T-helper 2 cell treated with Interferon-gamma antibody and Interleukin-4, amounts not matched to agents 5 μg/mL and 100 μg/mL, for 36 hours (primary cell): ENCODE measurements around the gene ITPRIPL1.
A peak's percentile ranks its signal among the peaks of the same experiment; 100 is the strongest.

Source experiments
- DNase-seq: peaks from one replicate; pipeline ENCODE4 v3.0.0; 2021; ENCODE audit warnings: low spot score
- H3K27ac Mint-ChIP-seq: one replicate; pipeline ENCODE4 v1.8.0; 2021; ENCODE audit warnings: mild to moderate bottlenecking, mixed read lengths
- H3K27me3 Mint-ChIP-seq: one replicate; pipeline ENCODE4 v1.8.0; 2021; ENCODE audit warnings: low read depth, mixed read lengths
- H3K36me3 Mint-ChIP-seq: one replicate; pipeline ENCODE4 v1.8.0; 2021; ENCODE audit warnings: low read depth, mixed read lengths
- H3K4me1 Mint-ChIP-seq: one replicate; pipeline ENCODE4 v1.8.0; 2021; ENCODE audit warnings: low read depth, mixed read lengths
- H3K4me3 Mint-ChIP-seq: one replicate; pipeline ENCODE4 v1.8.0; 2022; ENCODE audit warnings: mild to moderate bottlenecking, moderate library complexity, mixed read lengths
- H3K9me3 Mint-ChIP-seq: one replicate; pipeline ENCODE4 v1.8.0; 2021; ENCODE audit warnings: mixed read lengths

ITPRIPL1 gene

GRCh38 chr2:96354492-96354891, 29.4 kb downstream of the ITPRIPL1 start:
- Mint-ChIP-seq H3K9me3 (no peaks in the 10 kb centered on the region), H3K4me1 (peaks cover 14% of the 10 kb centered on the region), H3K4me3 (no peak overlapping the region), H3K27ac (peak overlapping the region; percentile 60), H3K27me3 (no peaks in the 10 kb centered on the region), H3K36me3 (peaks cover 73% of the 10 kb centered on the region)
- DNase-seq: no peak

- DNase-seq: no peak
- no peak overlapping the region for H3K27ac Mint-ChIP-seq
- peaks cover 73% of the 10 kb centered on the region for H3K36me3 Mint-ChIP-seq
- no peaks in the 10 kb centered on the region for H3K27me3 Mint-ChIP-seq
- peaks cover 28% of the 10 kb centered on the region for H3K4me1 Mint-ChIP-seq
- H3K4me3 Mint-ChIP-seq: no peak overlapping the region
- no peaks in the 10 kb centered on the region for H3K9me3 Mint-ChIP-seq
Observed at GRCh38 chr2:96356889-96357288, 31.8 kb downstream of the ITPRIPL1 start.

GRCh38 chr2:96359310-96359709, 34.2 kb downstream of the ITPRIPL1 start:
- peaks cover 69% of the 10 kb centered on the region for H3K36me3 Mint-ChIP-seq
- H3K27ac Mint-ChIP-seq: peak overlapping the region; percentile 87
- no peak for DNase-seq
- H3K4me3 Mint-ChIP-seq: peak overlapping the region; percentile 61
- H3K27me3 Mint-ChIP-seq: no peaks in the 10 kb centered on the region
- H3K9me3 Mint-ChIP-seq: no peaks in the 10 kb centered on the region
- H3K4me1 Mint-ChIP-seq: peaks cover 31% of the 10 kb centered on the region

- H3K27ac Mint-ChIP-seq: peak overlapping the region; percentile 87
- peaks cover 31% of the 10 kb centered on the region for H3K4me1 Mint-ChIP-seq
- DNase-seq: peak; percentile 59
- H3K27me3 Mint-ChIP-seq: no peaks in the 10 kb centered on the region
- H3K36me3 Mint-ChIP-seq: peaks cover 69% of the 10 kb centered on the region
- peak overlapping the region; percentile 61 for H3K4me3 Mint-ChIP-seq
- no peaks in the 10 kb centered on the region for H3K9me3 Mint-ChIP-seq
Observed at GRCh38 chr2:96359866-96360265, 34.7 kb downstream of the ITPRIPL1 start.

- no peak overlapping the region for H3K27ac Mint-ChIP-seq
- no peaks in the 10 kb centered on the region for H3K27me3 Mint-ChIP-seq
- peaks cover 72% of the 10 kb centered on the region for H3K36me3 Mint-ChIP-seq
- H3K4me1 Mint-ChIP-seq: peaks cover 29% of the 10 kb centered on the region
- no peak for DNase-seq
- H3K4me3 Mint-ChIP-seq: no peak overlapping the region
- H3K9me3 Mint-ChIP-seq: no peaks in the 10 kb centered on the region
Observed at GRCh38 chr2:96361751-96362150, 36.6 kb downstream of the ITPRIPL1 start.

GRCh38 chr2:96369186-96369585, 44.1 kb downstream of the ITPRIPL1 start:
- Mint-ChIP-seq H3K4me3 (no peak overlapping the region), H3K4me1 (no peaks in the 10 kb centered on the region), H3K27me3 (no peaks in the 10 kb centered on the region), H3K36me3 (peaks cover 79% of the 10 kb centered on the region), H3K9me3 (no peaks in the 10 kb centered on the region), H3K27ac (no peak overlapping the region)
- DNase-seq: no peak

- H3K4me1 Mint-ChIP-seq: no peaks in the 10 kb centered on the region
- H3K9me3 Mint-ChIP-seq: peaks cover 23% of the 10 kb centered on the region
- peaks cover 55% of the 10 kb centered on the region for H3K36me3 Mint-ChIP-seq
- no peaks in the 10 kb centered on the region for H3K27me3 Mint-ChIP-seq
- no peak for DNase-seq
- no peak overlapping the region for H3K27ac Mint-ChIP-seq
- H3K4me3 Mint-ChIP-seq: no peak overlapping the region
Observed at GRCh38 chr2:96374211-96374951, 49.3 kb downstream of the ITPRIPL1 start.
